Lung (tissue), 12 donors: Measurements from ENCODE around the gene EOLA1. TPM values are rescaled to one million over a fixed set of nuclear protein-coding genes. Genes with fewer than 3 reads are reported as not detected.

Source experiments
- ATAC-seq: fragments of 200-7000 bp; cut with Tn5 transposase; one replicate; pipeline ENCODE4 v1.9.1; 2020; ENCODE audit warnings: moderate number of reproducible peaks; ENCODE audit not compliant: insufficient read depth, low FRiP score
- DNase-seq, 3 donors: peaks; one replicate each; pipeline ENCODE4 v3.0.0-alpha.2; 2013 to 2017
- H3K27ac ChIP-seq, 2 donors: one replicate each; pipeline ENCODE4 v1.5.1; 2013; ENCODE audit warnings: mild to moderate bottlenecking in 2 of 2, moderate library complexity in 2 of 2, control low read depth in 1 of 2, inconsistent platforms in 1 of 2, low read depth in 1 of 2, low read length in 1 of 2
- H3K27me3 ChIP-seq, 3 donors: one replicate each; pipeline ENCODE4 v1.5.1; 2013; ENCODE audit warnings: low read length in 2 of 3; ENCODE audit not compliant: control insufficient read depth in 3 of 3, insufficient read depth in 3 of 3
- H3K36me3 ChIP-seq, 4 donors: one replicate each; pipeline ENCODE4 v1.5.1; 2013; ENCODE audit warnings: low read length in 4 of 4, mild to moderate bottlenecking in 1 of 4, moderate library complexity in 1 of 4; ENCODE audit not compliant: control insufficient read depth in 4 of 4, insufficient read depth in 4 of 4
- H3K4me1 ChIP-seq, 5 donors: one replicate each; pipeline ENCODE4 v1.5.1; 2013; ENCODE audit warnings: low read length in 5 of 5, mild to moderate bottlenecking in 2 of 5, moderate library complexity in 1 of 5; ENCODE audit not compliant: control insufficient read depth in 5 of 5, insufficient read depth in 5 of 5
- H3K4me3 ChIP-seq: one replicate; pipeline ENCODE4 v1.5.1; 2013; ENCODE audit warnings: mild to moderate bottlenecking, control low read depth, moderate library complexity
- H3K9ac ChIP-seq, 2 donors: one replicate each; pipeline ENCODE4 v1.5.1; 2013; ENCODE audit warnings: low read length in 2 of 2, control low read depth in 1 of 2; ENCODE audit not compliant: insufficient read depth in 1 of 2
- H3K9me3 ChIP-seq, 4 donors: one replicate each; pipeline ENCODE4 v1.5.1; 2013; ENCODE audit warnings: low read length in 3 of 4, mild to moderate bottlenecking in 1 of 4, moderate library complexity in 1 of 4; ENCODE audit not compliant: control insufficient read depth in 4 of 4, insufficient read depth in 3 of 4
- WGBS, 2 donors: extraction: QIAGEN DNeasy Blood & Tissue Kit; methylation state at CpG; one replicate each; pipeline ENCODE4 v1.1.7; 2013; 5-methylcytosine and 5-hydroxymethylcytosine counted together
- polyA plus RNA-seq, 2 donors: library from polyadenylated mRNA; stranded (reverse); fragments of 200-250 nt; gene quantifications; one replicate each; pipeline ENCODE4 v1.2.1, GENCODE V29; 2013
- total RNA-seq, 2 donors: library from RNA; depleted of rRNA in 1 of 2; stranded (reverse); fragments of >200 nt in 1 of 2; gene quantifications; one replicate each; pipeline ENCODE4 v1.2.1, GENCODE V29; 2014 to 2021
- TF ChIP-seq, protein P1 (sequence below): IDR thresholded peaks from 2 replicates; pipeline ENCODE4 v1.5.1; 2012; ENCODE audit warnings: mild to moderate bottlenecking; ENCODE audit errors: control extremely low read depth, extremely low read depth
- donor health status: control.
- donor health status: control.
- donor health status: Bipolar disorder and iron deficiency.
- donor health status: healthy.
- donor health status: DM: yes; HTN: yes; CAD: no.

Gene EOLA1
- total and polyA plus RNA-seq, 4 donors = 11.5 to 19.9 (median 18.5) TPM

DNA sequence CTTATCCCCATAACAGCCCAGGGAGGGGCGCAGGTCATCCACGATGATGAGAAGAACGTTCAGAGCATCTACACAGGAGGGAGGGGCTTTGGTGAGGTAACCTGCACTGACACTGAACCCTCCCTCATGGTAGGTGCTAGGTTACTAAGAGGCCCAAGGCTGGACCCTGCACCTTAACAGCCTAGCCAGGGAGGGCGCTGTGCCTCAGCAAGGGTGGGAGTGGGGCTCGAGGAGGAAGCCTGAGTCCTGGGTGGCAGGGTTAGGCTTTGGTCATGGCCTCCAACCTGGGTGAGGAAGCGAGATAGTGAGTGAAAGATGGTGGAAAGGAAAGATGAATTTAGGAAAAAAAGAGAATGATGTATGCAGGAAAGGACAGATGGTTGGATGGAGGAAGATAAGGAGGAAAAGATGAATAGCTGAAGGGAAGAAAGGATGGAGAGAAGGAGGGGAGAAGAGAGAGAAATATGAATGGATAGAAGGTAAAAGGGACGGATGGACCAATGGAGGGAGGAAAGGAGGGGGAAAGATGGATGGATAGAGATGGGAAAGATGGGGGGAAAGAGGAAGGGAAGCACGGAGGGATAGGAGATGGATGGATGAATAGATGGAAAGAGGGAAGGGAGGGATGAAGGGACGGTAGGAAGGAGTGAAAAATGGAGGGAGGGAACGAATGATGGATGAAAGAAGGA lies 36.4 kb upstream of the EOLA1 start:
- H3K4me1 ChIP-seq = peaks cover 0 to 9% (median 5%) of the 10 kb centered on the region in 5 donors
- H3K36me3 ChIP-seq = peaks cover 0 to 13% (median 3%) of the 10 kb centered on the region in 4 donors
- ATAC-seq (no peak), DNase-seq (peak in 2 of 3 donors; percentile 4 to 18)
- TF ChIP-seq, protein P1, sequence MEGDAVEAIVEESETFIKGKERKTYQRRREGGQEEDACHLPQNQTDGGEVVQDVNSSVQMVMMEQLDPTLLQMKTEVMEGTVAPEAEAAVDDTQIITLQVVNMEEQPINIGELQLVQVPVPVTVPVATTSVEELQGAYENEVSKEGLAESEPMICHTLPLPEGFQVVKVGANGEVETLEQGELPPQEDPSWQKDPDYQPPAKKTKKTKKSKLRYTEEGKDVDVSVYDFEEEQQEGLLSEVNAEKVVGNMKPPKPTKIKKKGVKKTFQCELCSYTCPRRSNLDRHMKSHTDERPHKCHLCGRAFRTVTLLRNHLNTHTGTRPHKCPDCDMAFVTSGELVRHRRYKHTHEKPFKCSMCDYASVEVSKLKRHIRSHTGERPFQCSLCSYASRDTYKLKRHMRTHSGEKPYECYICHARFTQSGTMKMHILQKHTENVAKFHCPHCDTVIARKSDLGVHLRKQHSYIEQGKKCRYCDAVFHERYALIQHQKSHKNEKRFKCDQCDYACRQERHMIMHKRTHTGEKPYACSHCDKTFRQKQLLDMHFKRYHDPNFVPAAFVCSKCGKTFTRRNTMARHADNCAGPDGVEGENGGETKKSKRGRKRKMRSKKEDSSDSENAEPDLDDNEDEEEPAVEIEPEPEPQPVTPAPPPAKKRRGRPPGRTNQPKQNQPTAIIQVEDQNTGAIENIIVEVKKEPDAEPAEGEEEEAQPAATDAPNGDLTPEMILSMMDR = no peak
- H3K27ac ChIP-seq = peak overlapping the region; percentile 97 to 98
- peak overlapping the region; percentile 79 for H3K4me3 ChIP-seq
- H3K9me3 ChIP-seq = no peaks in the 10 kb centered on the region
- H3K27me3 ChIP-seq = peaks cover 0 to 13% (median 4%) of the 10 kb centered on the region in 3 donors
- peak overlapping the region; percentile 49 to 74 for H3K9ac ChIP-seq
- 34 to 47% methylated on average over 10 of the region's 10 CpGs for WGBS, 2 donors

- H3K9me3 ChIP-seq = peaks cover 0 to 2% (median 0%) of the 10 kb centered on the region in 4 donors
- TF ChIP-seq, protein P1 = no peak
- H3K27me3 ChIP-seq = peaks cover 0 to 11% (median 4%) of the 10 kb centered on the region in 3 donors
- peak within 1 kb of the TSS; percentile 49 to 74 for H3K9ac ChIP-seq
- WGBS, 2 donors = 0 to 38% methylated on average over 50 to 54 of the region's 54 CpGs
- H3K36me3 ChIP-seq = peaks cover 0 to 8% (median 3%) of the 10 kb centered on the region in 4 donors
- H3K4me1 ChIP-seq = peaks cover 0 to 9% (median 5%) of the 10 kb centered on the region in 5 donors
- DNase-seq (peak; percentile 88 to 91 (median 89)), ATAC-seq (peak; percentile 92)
- peak within 1 kb of the TSS; percentile 97 to 98 for H3K27ac ChIP-seq
- H3K4me3 ChIP-seq = peak within 1 kb of the TSS; percentile 79
Measured at GRCh38 chrX:149504915-149505651, 35.7 kb upstream of the EOLA1 start, which contains the start of gene IDS. Gene IDS (minus strand): TSS chrX:149505306. CDS start chrX:149505137, 169 bp downstream.

- 80 to 96% methylated on average over 9 of the region's 9 CpGs for WGBS, 2 donors
- H3K4me1 ChIP-seq = peaks cover 0 to 9% (median 5%) of the 10 kb centered on the region in 5 donors
- H3K27ac ChIP-seq = peak overlapping the region in 1 of 2 donors; percentile 98
- DNase-seq = no peak
- no peak overlapping the region for H3K4me3 ChIP-seq
- H3K36me3 ChIP-seq = peaks cover 0 to 7% (median 3%) of the 10 kb centered on the region in 4 donors
- H3K9ac ChIP-seq = peak overlapping the region in 1 of 2 donors; percentile 40
- peaks cover 0 to 2% (median 0%) of the 10 kb centered on the region in 4 donors for H3K9me3 ChIP-seq
- ATAC-seq = no peak
- TF ChIP-seq, protein P1 = no peak
- peaks cover 0 to 9% (median 4%) of the 10 kb centered on the region in 3 donors for H3K27me3 ChIP-seq
Measured at GRCh38 chrX:149505671-149506070, 35.1 kb upstream of the EOLA1 start.
